Ovary (tissue), 9 donors: Measurements from ENCODE around the gene EFEMP2. TPM values are rescaled to one million over a fixed set of nuclear protein-coding genes. Genes with fewer than 3 reads are reported as not detected.
"Not testable (repeated sequence)": the region's sequence is repeated elsewhere in the genome, so short reads cannot be mapped to it uniquely, and the experiment has no call there.

ENCODE experiments used
- DNase-seq, 5 donors: peaks; one replicate each; pipeline ENCODE4 v3.0.0-alpha.2; 2019 to 2020
- H3K27ac ChIP-seq, 2 donors: fragments of 200-600 bp; one replicate each; pipeline versions ENCODE4 v1.5.1 to v1.8.0; 2019 to 2022
- H3K27me3 ChIP-seq: fragments of 200-600 bp; one replicate; pipeline ENCODE4 v1.8.0; 2022
- H3K36me3 ChIP-seq: fragments of 200-600 bp; sonication (generic); one replicate; pipeline ENCODE4 v1.5.1; 2019
- H3K4me1 ChIP-seq: one replicate; pipeline ENCODE4 v1.8.1; 2013; ENCODE audit warnings: mild to moderate bottlenecking, moderate library complexity; ENCODE audit not compliant: insufficient read depth
- H3K4me3 ChIP-seq: fragments of 200-600 bp; sonication (generic); one replicate; pipeline ENCODE4 v1.5.1; 2017
- H3K9me3 ChIP-seq, 2 donors: fragments of 200-600 bp in 1 of 2; sonication (generic) in 1 of 2; one replicate each; pipeline versions ENCODE4 v1.5.1 to v1.8.1; 2013 to 2019; ENCODE audit warnings: mild to moderate bottlenecking in 1 of 2, moderate library complexity in 1 of 2
- EP300 ChIP-seq: sonication (generic); formaldehyde crosslinking; IDR thresholded peaks from one replicate; pipeline ENCODE4 v1.6.1; 2017; ENCODE audit warnings: antibody characterized with exemption
- POLR2A ChIP-seq: fragments of 450-650 bp; IDR thresholded peaks from one replicate; pipeline ENCODE4 v1.6.1; 2017; ENCODE audit warnings: antibody characterized with exemption, mild to moderate bottlenecking, moderate library complexity
- WGBS, 3 donors: extraction: QIAGEN DNeasy Blood & Tissue Kit in 1 of 3; methylation state at CpG; one replicate each; pipeline versions ENCODE4 v1.1.5 to v1.1.7; 2013 to 2017; 5-methylcytosine and 5-hydroxymethylcytosine counted together
- intact Hi-C, 4 donors: fragments of 100-400 bp; cut with DNase I; formaldehyde crosslinking; loops; one replicate each; pipeline versions ENCODE4 v1.11.0 to v1.15.1; 2022 to 2023
- polyA plus RNA-seq, 2 donors: library from polyadenylated mRNA; stranded (reverse); fragments of 200-250 nt in 1 of 2; fragments of 350-450 nt in 1 of 2; fragmentation: Illumina TruSeq in 1 of 2; extraction: RNeasy Lipid Tissue Mini Kit (QIAGEN cat#74804) in 1 of 2; gene quantifications; one replicate each; pipeline ENCODE4 v1.2.3, GENCODE V29; 2013 to 2014
- total RNA-seq, 7 donors: library from RNA; depleted of rRNA in 2 of 7; stranded (reverse); fragments of >200 nt in 2 of 7; fragmentation: NEBNext Ultra II Directional in 3 of 7; extraction: Animal tissue kit (Norgen Biotek cat#: 25700) in 3 of 7; gene quantifications; one replicate each; pipeline versions ENCODE4 v1.1.0 to v1.2.4, GENCODE V29; 2016 to 2023
- TF ChIP-seq, protein P1 (sequence below), 3 donors: fragments of 450-650 bp in 2 of 3; fragments of 200-600 bp in 1 of 3; IDR thresholded peaks; one replicate each; pipeline versions ENCODE4 v1.5.1 to v1.8.0; 2016 to 2022; ENCODE audit warnings: antibody characterized with exemption in 3 of 3, mild to moderate bottlenecking in 1 of 3
- donor health status: DM: no; HTN: no; CAD: no; lungs with moderate emphysema.
- donor health status: DM: no; HTN: no; CAD: no.
- donor health status: Bipolar disorder and iron deficiency.
- donor health status: DM: yes; HTN: yes; CAD: no.
- donor health status: DM: no; HTN: no; CAD: no.
- donor health status: DM: yes; HTN: yes; CAD: no.

The EFEMP2 gene
- total and polyA plus RNA-seq, 9 donors, result 46.6 to 172 (median 132) TPM

DNA sequence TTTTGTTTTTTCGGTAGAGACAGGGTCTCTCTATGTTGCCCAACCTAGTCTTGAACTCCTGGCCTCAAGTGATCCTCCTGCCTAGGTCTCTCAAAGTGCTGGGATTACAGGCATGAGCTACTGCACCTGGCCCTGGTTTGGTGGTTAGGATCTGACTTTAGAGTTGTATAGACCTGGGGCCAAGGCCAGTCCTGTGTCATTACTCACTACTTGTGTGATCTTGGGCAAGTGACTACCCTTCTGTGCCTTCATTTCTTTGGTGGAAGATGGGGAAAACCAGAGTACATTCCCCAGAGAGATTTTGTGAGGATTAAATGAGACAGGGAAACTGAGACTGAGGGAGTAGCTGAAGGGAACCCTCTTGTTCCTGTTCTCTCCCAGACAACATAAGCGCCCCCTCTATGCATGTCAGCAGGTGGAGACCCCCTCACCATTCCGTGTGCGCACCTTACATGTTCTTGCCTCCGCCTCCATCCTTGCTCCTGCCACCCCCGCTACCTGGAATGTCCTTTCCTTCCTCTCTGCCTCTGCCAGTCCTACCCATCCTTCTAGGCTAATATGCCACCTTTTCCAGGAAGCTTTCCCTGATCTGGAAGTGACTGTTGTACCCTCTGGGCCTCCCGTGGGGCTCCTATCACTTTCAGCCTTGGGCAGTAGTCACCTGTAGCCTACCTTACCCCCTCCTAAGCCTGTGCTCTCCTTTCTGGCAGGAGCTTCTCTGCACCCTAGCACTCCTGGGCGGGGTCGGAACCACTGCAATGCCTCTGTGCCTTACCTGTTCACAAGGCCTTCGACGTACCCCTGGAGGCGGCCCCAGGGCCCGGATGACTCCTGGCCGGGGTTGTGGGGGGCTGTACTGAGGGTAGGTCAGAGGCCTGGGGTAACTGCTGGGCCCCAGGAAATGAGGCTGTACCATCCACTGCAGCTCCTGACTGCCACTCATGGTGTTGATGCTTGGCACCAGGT, 23.7 kb upstream of the EFEMP2 start:
- no peaks in the 10 kb centered on the region for H3K9me3 ChIP-seq
- H3K27me3 ChIP-seq, result peaks cover 4% of the 10 kb centered on the region
- no peak overlapping the region for H3K27ac ChIP-seq
- H3K4me3 ChIP-seq, result no peak overlapping the region
- TF ChIP-seq, protein P1, sequence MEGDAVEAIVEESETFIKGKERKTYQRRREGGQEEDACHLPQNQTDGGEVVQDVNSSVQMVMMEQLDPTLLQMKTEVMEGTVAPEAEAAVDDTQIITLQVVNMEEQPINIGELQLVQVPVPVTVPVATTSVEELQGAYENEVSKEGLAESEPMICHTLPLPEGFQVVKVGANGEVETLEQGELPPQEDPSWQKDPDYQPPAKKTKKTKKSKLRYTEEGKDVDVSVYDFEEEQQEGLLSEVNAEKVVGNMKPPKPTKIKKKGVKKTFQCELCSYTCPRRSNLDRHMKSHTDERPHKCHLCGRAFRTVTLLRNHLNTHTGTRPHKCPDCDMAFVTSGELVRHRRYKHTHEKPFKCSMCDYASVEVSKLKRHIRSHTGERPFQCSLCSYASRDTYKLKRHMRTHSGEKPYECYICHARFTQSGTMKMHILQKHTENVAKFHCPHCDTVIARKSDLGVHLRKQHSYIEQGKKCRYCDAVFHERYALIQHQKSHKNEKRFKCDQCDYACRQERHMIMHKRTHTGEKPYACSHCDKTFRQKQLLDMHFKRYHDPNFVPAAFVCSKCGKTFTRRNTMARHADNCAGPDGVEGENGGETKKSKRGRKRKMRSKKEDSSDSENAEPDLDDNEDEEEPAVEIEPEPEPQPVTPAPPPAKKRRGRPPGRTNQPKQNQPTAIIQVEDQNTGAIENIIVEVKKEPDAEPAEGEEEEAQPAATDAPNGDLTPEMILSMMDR (IDR thresholded peaks at IDR 0.05), result no peak
- intact Hi-C loops, result no loop called here
- H3K4me1 ChIP-seq, result peaks cover 14% of the 10 kb centered on the region
- H3K36me3 ChIP-seq, result no peaks in the 10 kb centered on the region
- no peak for DNase-seq
- WGBS, 3 donors, result 82 to 89% (median 87%) methylated on average over 14 of the region's 14 CpGs

DNA sequence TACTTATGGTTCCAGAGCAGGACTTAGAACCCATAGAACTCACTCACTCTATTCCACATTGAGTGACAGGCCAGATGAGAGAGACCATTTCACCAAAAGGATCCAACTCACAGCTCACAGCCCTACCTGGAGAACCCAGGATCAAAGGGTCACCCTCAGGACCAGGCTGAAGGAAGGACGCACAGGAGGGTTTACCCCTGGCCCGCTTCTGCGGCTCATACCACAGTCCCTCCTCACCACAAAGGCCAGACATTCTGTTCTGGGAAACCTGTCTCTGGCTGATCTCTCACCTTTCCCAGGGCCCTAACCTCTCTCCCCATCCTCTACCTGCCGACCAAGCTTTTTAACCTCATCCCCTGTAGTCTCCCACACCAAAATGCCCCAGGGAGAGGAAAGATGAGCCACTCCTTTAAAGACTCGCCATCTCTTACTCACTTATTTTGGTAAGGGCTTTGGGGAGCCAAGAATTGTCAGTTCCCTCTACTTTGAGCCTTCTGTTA, 22.9 kb upstream of the EFEMP2 start:
- Histone ChIP-seq H3K27me3 (peaks cover 4% of the 10 kb centered on the region), H3K27ac (no peak overlapping the region), H3K9me3 (no peaks in the 10 kb centered on the region), H3K4me1 (peaks cover 16% of the 10 kb centered on the region), H3K4me3 (no peak overlapping the region), H3K36me3 (no peaks in the 10 kb centered on the region)
- TF ChIP-seq, protein P1 (IDR thresholded peaks at IDR 0.05), result no peak
- TF ChIP-seq POLR2A, result no peak
- TF ChIP-seq EP300, result no peak
- intact Hi-C loops, result no loop called here
- WGBS, 3 donors, result 89 to 92% (median 92%) methylated on average over 5 of the region's 5 CpGs
- no peak for DNase-seq

DNA sequence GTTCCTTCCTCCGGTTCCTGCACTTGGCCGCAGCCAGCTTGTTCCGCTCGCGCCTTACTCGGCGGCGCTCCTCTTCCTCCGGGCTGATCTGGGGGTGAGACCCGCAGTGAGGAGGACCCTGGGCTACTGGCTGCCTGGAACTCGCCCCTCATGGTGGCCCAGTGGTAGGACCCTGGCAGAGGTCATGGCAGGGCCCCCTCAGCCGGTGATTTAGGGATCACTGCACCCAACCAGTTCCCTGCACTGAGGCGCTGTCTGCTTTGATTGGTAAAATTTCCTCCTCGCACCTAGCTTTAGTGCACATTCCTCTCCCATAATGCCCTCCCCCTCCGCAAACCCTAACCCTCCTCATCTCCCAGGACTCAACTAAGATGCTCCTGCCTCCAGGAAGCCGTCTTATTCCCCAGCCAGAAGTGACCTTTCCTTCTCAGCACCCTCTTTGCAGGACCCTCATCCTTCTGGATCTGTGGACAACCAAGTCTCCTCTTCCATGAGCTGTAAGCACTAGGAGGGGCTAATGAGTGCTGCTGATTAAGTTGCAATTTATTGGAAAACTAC, 21.5 kb upstream of the EFEMP2 start:
- Histone ChIP-seq H3K4me3 (no peak overlapping the region), H3K27ac (no peak overlapping the region), H3K4me1 (peaks cover 18% of the 10 kb centered on the region), H3K36me3 (no peaks in the 10 kb centered on the region), H3K9me3 (no peaks in the 10 kb centered on the region), H3K27me3 (peaks cover 4% of the 10 kb centered on the region)
- no peak for TF ChIP-seq POLR2A
- DNase-seq, result no peak
- intact Hi-C loops, result no loop called here
- WGBS, 3 donors, result 79 to 88% (median 88%) methylated on average over 16 of the region's 16 CpGs

DNA sequence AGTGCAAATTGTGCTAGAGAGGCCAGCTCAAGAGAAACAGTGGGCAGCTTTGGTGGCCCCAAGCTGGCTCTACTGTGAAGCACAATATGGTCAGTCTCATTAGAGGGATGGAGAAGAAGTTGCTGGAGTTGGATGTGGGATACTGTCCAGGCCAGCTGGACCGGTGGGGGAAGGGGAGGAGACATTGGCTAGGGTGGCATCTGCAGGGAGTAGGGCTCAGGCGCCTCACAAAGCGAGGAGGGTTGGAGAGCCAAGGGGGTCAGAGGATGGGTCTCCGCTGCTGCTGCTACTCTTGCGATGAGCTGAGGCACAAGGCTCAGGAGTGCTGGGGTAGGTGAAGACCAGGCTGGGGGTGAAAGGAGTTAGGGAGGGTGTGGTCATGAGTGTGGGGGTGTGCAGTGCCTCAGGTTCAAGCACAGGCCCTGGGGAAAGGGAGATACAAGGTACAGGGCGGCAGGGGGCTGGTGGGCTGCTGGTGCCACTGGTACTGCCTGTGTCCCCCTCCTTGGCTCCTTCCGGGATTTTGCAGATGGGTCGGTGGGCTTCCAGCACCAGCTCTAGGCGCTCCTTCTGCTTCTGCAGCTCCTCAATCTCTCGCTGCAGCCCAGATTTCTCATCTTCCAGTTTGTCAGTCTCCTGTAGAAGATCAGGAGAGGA, 20.2 kb upstream of the EFEMP2 start:
- peak in 1 of 5 donors; percentile 22 for DNase-seq
- WGBS, 3 donors, result 63 to 68% (median 67%) methylated on average over 10 of the region's 10 CpGs
- H3K4me3 ChIP-seq, result no peak overlapping the region
- H3K36me3 ChIP-seq, result no peaks in the 10 kb centered on the region
- no peaks in the 10 kb centered on the region for H3K9me3 ChIP-seq
- no peaks in the 10 kb centered on the region for H3K27me3 ChIP-seq
- intact Hi-C loops, result no loop called here
- TF ChIP-seq EP300 (no peak), POLR2A (no peak)
- TF ChIP-seq, protein P1 (IDR thresholded peaks at IDR 0.05), result no peak
- peaks cover 19% of the 10 kb centered on the region for H3K4me1 ChIP-seq
- H3K27ac ChIP-seq, result peak overlapping the region in 1 of 2 donors; percentile 95

DNA sequence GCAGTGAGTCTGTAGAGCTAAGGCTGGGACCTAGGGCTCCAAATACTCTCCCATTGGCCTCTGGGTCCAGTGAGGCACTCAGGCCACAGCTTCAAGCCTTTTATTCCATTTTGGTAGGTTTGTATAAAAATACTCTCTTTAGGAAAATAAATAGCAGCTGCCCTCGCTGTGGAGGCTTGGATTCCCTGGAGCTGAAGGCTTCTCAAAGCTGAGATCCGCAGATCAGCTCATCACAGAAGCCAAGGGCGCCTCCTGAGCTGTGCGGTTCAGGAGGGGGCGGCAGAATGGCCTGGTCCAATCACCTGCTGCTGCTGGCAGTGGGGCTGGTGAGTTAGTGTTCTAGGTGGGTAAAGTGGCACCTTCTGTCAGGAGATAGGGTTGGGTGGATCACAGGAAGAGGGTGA, 19.5 kb upstream of the EFEMP2 start:
- H3K9me3 ChIP-seq, intact Hi-C loops, DNase-seq, H3K27me3 ChIP-seq, H3K36me3 ChIP-seq: not testable (repeated sequence)
- Histone ChIP-seq H3K27ac (peak overlapping the region; percentile 91 to 95), H3K4me1 (peaks cover 21% of the 10 kb centered on the region), H3K4me3 (peak overlapping the region; percentile 55)
- 29 to 34% (median 32%) methylated on average over 5 of the region's 5 CpGs for WGBS, 3 donors
